Activated CD4-positive, alpha-beta T cell treated with anti-CD3 and anti-CD28 coated beads, Interleukin-2, amount 10 ng/mL, durations not matched to agents 7 days and 5 days (primary cell): ENCODE measurements around the gene SLC39A11. TPM values are rescaled to one million over a fixed set of nuclear protein-coding genes. Genes with fewer than 3 reads are reported as not detected.
"Not testable (repeated sequence)": the region's sequence is repeated elsewhere in the genome, so short reads cannot be mapped to it uniquely, and the experiment has no call there.

ENCODE experiments used
- CTCF ChIA-PET: fragments of 350-600 bp; sonication (Branson Sonifier 250); formaldehyde crosslinking; loops from one replicate; lab custom pipeline; 2021; ENCODE audit warnings: antibody characterized with exemption; lab: Charles Lee
- POLR2A ChIA-PET: fragments of 350-600 bp; sonication (Branson Sonifier 250); formaldehyde crosslinking; loops from one replicate; lab custom pipeline; 2021; ENCODE audit warnings: antibody characterized with exemption; lab: Charles Lee
- DNase-seq: peaks from one replicate; pipeline ENCODE4 v3.0.0-alpha.2; 2020
- H3K27ac Mint-ChIP-seq: one replicate; pipeline ENCODE4 v1.8.0; 2021; ENCODE audit warnings: mild to moderate bottlenecking, moderate library complexity, mixed read lengths
- H3K27me3 Mint-ChIP-seq: one replicate; pipeline ENCODE4 v1.8.0; 2021; ENCODE audit warnings: mixed read lengths
- H3K36me3 Mint-ChIP-seq: one replicate; pipeline ENCODE4 v1.8.0; 2021; ENCODE audit warnings: low read depth, mixed read lengths
- H3K4me1 Mint-ChIP-seq: one replicate; pipeline ENCODE4 v1.8.0; 2021; ENCODE audit warnings: mixed read lengths
- H3K4me3 Mint-ChIP-seq: one replicate; pipeline ENCODE4 v1.8.0; 2021; ENCODE audit warnings: mild to moderate bottlenecking, moderate library complexity, mixed read lengths
- H3K9me3 Mint-ChIP-seq: one replicate; pipeline ENCODE4 v1.8.0; 2021; ENCODE audit warnings: mixed read lengths
- total RNA-seq, 2 experiments: library from RNA; stranded (reverse); gene quantifications; one replicate each; pipeline ENCODE4 v1.2.3, GENCODE V29; 2021

SLC39A11 gene
- total RNA-seq, 2 experiments from 2014 or later, result 19.5 to 23.4 TPM

- no peaks in the 10 kb centered on the region for H3K27me3 Mint-ChIP-seq
- H3K27ac Mint-ChIP-seq, result no peak overlapping the region
- ChIA-PET CTCF (no interaction called here), POLR2A (no interaction called here)
- H3K4me3 Mint-ChIP-seq, result no peak overlapping the region
- H3K36me3 Mint-ChIP-seq, result peaks cover 1% of the 10 kb centered on the region
- peaks cover 28% of the 10 kb centered on the region for H3K9me3 Mint-ChIP-seq
- DNase-seq, result no peak
- H3K4me1 Mint-ChIP-seq, result no peaks in the 10 kb centered on the region
Observed at GRCh38 chr17:72788950-72789585, 303.4 kb downstream of the SLC39A11 start.

GRCh38 chr17:72786209-72786608 is 306.3 kb downstream of the SLC39A11 start:
- H3K36me3 Mint-ChIP-seq, result no peaks in the 10 kb centered on the region
- DNase-seq, result no peak
- no peak overlapping the region for H3K27ac Mint-ChIP-seq
- no peaks in the 10 kb centered on the region for H3K4me1 Mint-ChIP-seq
- peaks cover 4% of the 10 kb centered on the region for H3K9me3 Mint-ChIP-seq
- ChIA-PET POLR2A (no interaction called here), CTCF (no interaction called here)
- H3K27me3 Mint-ChIP-seq, result no peaks in the 10 kb centered on the region
- no peak overlapping the region for H3K4me3 Mint-ChIP-seq

GRCh38 chr17:72782985-72783701 is 309.3 kb downstream of the SLC39A11 start:
- H3K27ac Mint-ChIP-seq, result no peak overlapping the region
- ChIA-PET CTCF (no interaction called here), POLR2A (no interaction called here)
- H3K4me3 Mint-ChIP-seq, result no peak overlapping the region
- no peak for DNase-seq
- H3K9me3 Mint-ChIP-seq, result no peaks in the 10 kb centered on the region
- H3K27me3 Mint-ChIP-seq, result no peaks in the 10 kb centered on the region
- H3K4me1 Mint-ChIP-seq, result no peaks in the 10 kb centered on the region
- H3K36me3 Mint-ChIP-seq, result no peaks in the 10 kb centered on the region

GRCh38 chr17:72782437-72782836 is 310.1 kb downstream of the SLC39A11 start:
- H3K9me3 Mint-ChIP-seq, DNase-seq, POLR2A ChIA-PET, CTCF ChIA-PET, H3K27me3 Mint-ChIP-seq, H3K4me1 Mint-ChIP-seq, H3K4me3 Mint-ChIP-seq, H3K27ac Mint-ChIP-seq, H3K36me3 Mint-ChIP-seq: not testable (repeated sequence)

GRCh38 chr17:72778169-72779151 is 314.0 kb downstream of the SLC39A11 start:
- H3K27me3 Mint-ChIP-seq, result no peaks in the 10 kb centered on the region
- ChIA-PET POLR2A (no interaction called here), CTCF (interaction anchor here (1.2 kb wide), 1 partner anchor 14 kb away, joined by 3 read pairs; no protein-coding TSS in a partner anchor)
- DNase-seq, result no peak
- H3K27ac Mint-ChIP-seq, result no peak overlapping the region
- no peaks in the 10 kb centered on the region for H3K4me1 Mint-ChIP-seq
- no peak overlapping the region for H3K4me3 Mint-ChIP-seq
- no peaks in the 10 kb centered on the region for H3K9me3 Mint-ChIP-seq
- H3K36me3 Mint-ChIP-seq, result no peaks in the 10 kb centered on the region

GRCh38 chr17:72775919-72776318 is 316.6 kb downstream of the SLC39A11 start:
- ChIA-PET CTCF (interaction anchor here (1.4 kb wide), 1 partner anchor 219 kb away, joined by 3 read pairs; no protein-coding TSS in a partner anchor), POLR2A (no interaction called here)
- Mint-ChIP-seq H3K4me3 (no peak overlapping the region), H3K27me3 (no peaks in the 10 kb centered on the region), H3K4me1 (no peaks in the 10 kb centered on the region), H3K27ac (no peak overlapping the region), H3K36me3 (no peaks in the 10 kb centered on the region), H3K9me3 (no peaks in the 10 kb centered on the region)
- DNase-seq, result no peak

GRCh38 chr17:72775237-72775636 is 317.3 kb downstream of the SLC39A11 start:
- Mint-ChIP-seq H3K4me3 (no peak overlapping the region), H3K9me3 (peaks cover 2% of the 10 kb centered on the region), H3K4me1 (no peaks in the 10 kb centered on the region), H3K27me3 (no peaks in the 10 kb centered on the region), H3K27ac (no peak overlapping the region), H3K36me3 (peaks cover 2% of the 10 kb centered on the region)
- CTCF ChIA-PET, result interaction anchor here (0.6 to 1.4 kb wide), 2 partner anchors 24 to 218 kb away, joined by 3 read pairs; no protein-coding TSS in a partner anchor
- POLR2A ChIA-PET, result no interaction called here
- no peak for DNase-seq

- H3K27ac Mint-ChIP-seq, result no peak overlapping the region
- H3K36me3 Mint-ChIP-seq, result peaks cover 2% of the 10 kb centered on the region
- no peak for DNase-seq
- H3K4me3 Mint-ChIP-seq, result no peak overlapping the region
- CTCF ChIA-PET, result no interaction called here
- POLR2A ChIA-PET, result no interaction called here
- no peaks in the 10 kb centered on the region for H3K27me3 Mint-ChIP-seq
- H3K4me1 Mint-ChIP-seq, result no peaks in the 10 kb centered on the region
- H3K9me3 Mint-ChIP-seq, result peaks cover 5% of the 10 kb centered on the region
Observed at GRCh38 chr17:72774236-72774635, 318.3 kb downstream of the SLC39A11 start.

- H3K9me3 Mint-ChIP-seq, H3K4me1 Mint-ChIP-seq, CTCF ChIA-PET, POLR2A ChIA-PET, H3K36me3 Mint-ChIP-seq, H3K4me3 Mint-ChIP-seq, DNase-seq, H3K27ac Mint-ChIP-seq, H3K27me3 Mint-ChIP-seq: not testable (repeated sequence)
Observed at GRCh38 chr17:72773225-72773624, 319.3 kb downstream of the SLC39A11 start.

- CTCF ChIA-PET, result no interaction called here
- Mint-ChIP-seq H3K4me3 (no peak overlapping the region), H3K4me1 (no peaks in the 10 kb centered on the region), H3K27me3 (no peaks in the 10 kb centered on the region), H3K36me3 (peaks cover 2% of the 10 kb centered on the region), H3K9me3 (peaks cover 5% of the 10 kb centered on the region), H3K27ac (no peak overlapping the region)
- POLR2A ChIA-PET, result no interaction called here
- no peak for DNase-seq
Observed at GRCh38 chr17:72772331-72772821, 320.1 kb downstream of the SLC39A11 start.

GRCh38 chr17:72771734-72772133 is 320.8 kb downstream of the SLC39A11 start:
- H3K27ac Mint-ChIP-seq, result no peak overlapping the region
- POLR2A ChIA-PET, result no interaction called here

GRCh38 chr17:72766761-72767356 is 325.6 kb downstream of the SLC39A11 start:
- H3K27ac Mint-ChIP-seq, result no peak overlapping the region
- no peaks in the 10 kb centered on the region for H3K27me3 Mint-ChIP-seq
- no peak for DNase-seq
- ChIA-PET CTCF (interaction anchor here (0.5 to 1.2 kb wide), 3 partner anchors 12 to 639 kb away, joined by 3 read pairs; no protein-coding TSS in a partner anchor), POLR2A (no interaction called here)
- no peaks in the 10 kb centered on the region for H3K4me1 Mint-ChIP-seq
- peaks cover 2% of the 10 kb centered on the region for H3K36me3 Mint-ChIP-seq
- H3K9me3 Mint-ChIP-seq, result peaks cover 5% of the 10 kb centered on the region
- H3K4me3 Mint-ChIP-seq, result no peak overlapping the region

More at GRCh38 chr17:72771734-72772133, 320.8 kb downstream of the SLC39A11 start:
- H3K4me1 Mint-ChIP-seq, result no peaks in the 10 kb centered on the region
- no peak overlapping the region for H3K4me3 Mint-ChIP-seq
- H3K9me3 Mint-ChIP-seq, result peaks cover 5% of the 10 kb centered on the region
- H3K36me3 Mint-ChIP-seq, result peaks cover 2% of the 10 kb centered on the region
- no peak for DNase-seq
- CTCF ChIA-PET, result no interaction called here
- H3K27me3 Mint-ChIP-seq, result no peaks in the 10 kb centered on the region
